IPS-18c (cell line): Measurements from ENCODE around the gene L3MBTL4.

Source experiments
- H3K4me3 ChIP-seq: 2 replicates; pipeline ENCODE4 v1.7.0; 2013; ENCODE audit warnings: low read depth, mild to moderate bottlenecking, low read length, moderate library complexity; ENCODE audit not compliant: insufficient read depth
- H3K9me3 ChIP-seq: one replicate; pipeline ENCODE4 v1.6.1; 2013; ENCODE audit warnings: mild to moderate bottlenecking, low read length, moderate library complexity; ENCODE audit not compliant: control insufficient read depth, insufficient read depth

L3MBTL4 gene

GRCh38 chr18:6414723-6415417 is at the start of gene L3MBTL4:
Gene L3MBTL4 (minus strand): TSS chr18:6414911. CDS start chr18:6311625, 103,286 bp downstream.
- Histone ChIP-seq H3K9me3 (no peaks in the 10 kb centered on the region), H3K4me3 (peak within 1 kb of the TSS; percentile 71)

- Histone ChIP-seq H3K4me3 (no peak overlapping the region), H3K9me3 (no peaks in the 10 kb centered on the region)
These were observed 37.5 kb upstream of the L3MBTL4 start for GRCh38 chr18:6452194-6452593.

- H3K9me3 ChIP-seq: no peaks in the 10 kb centered on the region
- H3K4me3 ChIP-seq: no peak overlapping the region
These were observed 34.5 kb upstream of the L3MBTL4 start for GRCh38 chr18:6449213-6449612.

GRCh38 chr18:6444466-6445228 is 29.9 kb upstream of the L3MBTL4 start:
- H3K9me3 ChIP-seq: no peaks in the 10 kb centered on the region
- no peak overlapping the region for H3K4me3 ChIP-seq

GRCh38 chr18:6441200-6441599 is 26.5 kb upstream of the L3MBTL4 start:
- Histone ChIP-seq H3K9me3 (no peaks in the 10 kb centered on the region), H3K4me3 (no peak overlapping the region)

- Histone ChIP-seq H3K9me3 (no peaks in the 10 kb centered on the region), H3K4me3 (no peak overlapping the region)
These were observed 23.5 kb upstream of the L3MBTL4 start for GRCh38 chr18:6437937-6438818.

GRCh38 chr18:6435731-6436130 is 21.0 kb upstream of the L3MBTL4 start:
- no peak overlapping the region for H3K4me3 ChIP-seq
- no peaks in the 10 kb centered on the region for H3K9me3 ChIP-seq

- Histone ChIP-seq H3K4me3 (no peak overlapping the region), H3K9me3 (no peaks in the 10 kb centered on the region)
These were observed 20.4 kb upstream of the L3MBTL4 start for GRCh38 chr18:6434987-6435709.

- Histone ChIP-seq H3K4me3 (no peak overlapping the region), H3K9me3 (no peaks in the 10 kb centered on the region)
These were observed 19.8 kb upstream of the L3MBTL4 start for GRCh38 chr18:6434481-6434880.

GRCh38 chr18:6431659-6432318 is 17.1 kb upstream of the L3MBTL4 start:
- Histone ChIP-seq H3K9me3 (peaks cover 2% of the 10 kb centered on the region), H3K4me3 (no peak overlapping the region)

GRCh38 chr18:6428851-6429395 is 14.2 kb upstream of the L3MBTL4 start:
- H3K4me3 ChIP-seq: no peak overlapping the region

GRCh38 chr18:6427286-6427685 is 12.6 kb upstream of the L3MBTL4 start:
- H3K4me3 ChIP-seq: no peak overlapping the region
- H3K9me3 ChIP-seq: peaks cover 2% of the 10 kb centered on the region

More at GRCh38 chr18:6428851-6429395, 14.2 kb upstream of the L3MBTL4 start:
- H3K9me3 ChIP-seq: peaks cover 2% of the 10 kb centered on the region

GRCh38 chr18:6423289-6423688 is 8.6 kb upstream of the L3MBTL4 start:
- H3K4me3 ChIP-seq: no peak overlapping the region
- no peaks in the 10 kb centered on the region for H3K9me3 ChIP-seq

GRCh38 chr18:6414118-6414722 is 491 bp downstream of the L3MBTL4 start:
- Histone ChIP-seq H3K4me3 (peak overlapping the region; percentile 71), H3K9me3 (no peaks in the 10 kb centered on the region)

GRCh38 chr18:6413579-6414117 is 1.1 kb downstream of the L3MBTL4 start:
- H3K4me3 ChIP-seq: peak overlapping the region; percentile 71
- no peaks in the 10 kb centered on the region for H3K9me3 ChIP-seq
